Right lobe of liver (tissue), 6 donors: ENCODE measurements around the gene PKM. TPM values are rescaled to one million over a fixed set of nuclear protein-coding genes. Genes with fewer than 3 reads are reported as not detected.

ENCODE experiments used
- ATAC-seq, 4 donors: fragments of 200-7000 bp; cut with Tn5 transposase; one replicate each; pipeline ENCODE4 v1.9.1; 2020; ENCODE audit warnings: mild to moderate bottlenecking in 4 of 4, moderate library complexity in 4 of 4
- DNase-seq, 3 donors: peaks; one replicate each; pipeline ENCODE4 v3.0.0-alpha.2; 2020
- H3K27ac ChIP-seq, 3 donors: fragments of 200-600 bp; one replicate each; pipeline ENCODE4 v1.8.0; 2022
- H3K27me3 ChIP-seq, 2 donors: fragments of 200-600 bp; one replicate each; pipeline ENCODE4 v1.8.0; 2022
- H3K36me3 ChIP-seq, 4 donors: fragments of 200-600 bp; sonication (generic) in 1 of 4; one replicate each; pipeline versions ENCODE4 v1.5.1 to v1.8.0; 2017 to 2022; ENCODE audit warnings: control low read depth in 1 of 4
- H3K4me1 ChIP-seq, 4 donors: fragments of 200-600 bp; sonication (generic) in 1 of 4; one replicate each; pipeline versions ENCODE4 v1.5.1 to v1.8.0; 2017 to 2022; ENCODE audit warnings: control low read depth in 1 of 4
- H3K4me3 ChIP-seq, 3 donors: fragments of 200-600 bp; one replicate each; pipeline ENCODE4 v1.8.0; 2022
- H3K9me3 ChIP-seq, 4 donors: fragments of 200-600 bp; sonication (generic) in 1 of 4; one replicate each; pipeline versions ENCODE4 v1.5.1 to v1.8.0; 2017 to 2022; ENCODE audit warnings: control low read depth in 1 of 4
- POLR2A ChIP-seq: fragments of 450-650 bp; IDR thresholded peaks from one replicate; pipeline ENCODE4 v1.6.1; 2017; ENCODE audit warnings: antibody characterized with exemption, mild to moderate bottlenecking
- WGBS: methylation state at CpG from one replicate; pipeline ENCODE4 v1.1.6; 2018; ENCODE audit warnings: low coverage, low lambda C conversion rate; ENCODE audit not compliant: insufficient coverage; ENCODE audit errors: missing lambda C conversion rate; 5-methylcytosine and 5-hydroxymethylcytosine counted together
- intact Hi-C, 2 donors: fragments of 100-400 bp; cut with DNase I; formaldehyde crosslinking; loops; one replicate each; pipeline versions ENCODE4 v1.11.2 to v1.14.1; 2022
- total RNA-seq, 6 experiments: library from RNA; depleted of rRNA in 2 of 6; stranded (reverse); fragments of >200 nt in 2 of 6; fragmentation: NEBNext Ultra II Directional in 3 of 6; extraction: Animal tissue kit (Norgen Biotek cat#: 25700) in 3 of 6; gene quantifications; one replicate each; pipeline versions ENCODE4 v1.1.0 to v1.2.4, GENCODE V29; 2016 to 2023
- TF ChIP-seq, protein P1 (sequence below), 4 donors: fragments of 200-600 bp in 3 of 4; fragments of 450-650 bp in 1 of 4; IDR thresholded peaks; one replicate each; pipeline versions ENCODE4 v1.5.1 to v1.8.0; 2016 to 2022; ENCODE audit warnings: antibody characterized with exemption in 4 of 4, mild to moderate bottlenecking in 2 of 4
- donor health status: DM: no; HTN: yes; CAD: no.
- donor health status: DM: no; HTN: no; CAD: no.
- donor health status: DM: no; HTN: no; CAD: no.
- donor health status: DM: no; HTN: yes; CAD: no.
- donor health status: DM: no; HTN: yes; CAD: no.

PKM gene
- total RNA-seq, 6 experiments from 2014 or later = 18.4 to 106 (median 27.2) TPM

DNA sequence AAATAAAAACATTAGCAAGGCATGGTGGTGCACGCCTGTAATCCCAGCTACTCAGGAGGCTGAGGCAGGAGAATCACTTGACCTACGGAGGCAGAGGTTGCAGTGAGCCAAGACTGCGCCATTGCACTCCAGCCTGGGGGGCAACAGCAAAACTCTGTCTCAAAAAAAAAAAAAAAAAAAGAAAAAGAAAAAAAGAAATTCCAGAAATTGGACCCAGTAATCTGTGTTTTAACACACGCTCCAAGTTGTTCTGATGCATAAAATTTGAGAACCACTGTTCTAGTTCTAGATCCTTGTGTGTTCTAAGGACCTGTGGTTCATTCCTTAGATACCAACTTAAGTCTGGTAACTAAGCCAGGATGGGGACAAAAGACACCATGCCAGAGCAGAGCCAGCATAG, 38.7 kb upstream of the PKM start:
- DNase-seq (no peak), ATAC-seq (no peak)
- intact Hi-C loops = no loop called here
- H3K4me3 ChIP-seq = no peak overlapping the region
- no peaks in the 10 kb centered on the region for H3K27me3 ChIP-seq
- WGBS = 100% methylated on average over 1 of the region's 4 CpGs
- no peaks in the 10 kb centered on the region for H3K9me3 ChIP-seq
- H3K27ac ChIP-seq = no peak overlapping the region
- peaks cover 0 to 21% (median 3%) of the 10 kb centered on the region in 4 donors for H3K36me3 ChIP-seq
- TF ChIP-seq, protein P1, sequence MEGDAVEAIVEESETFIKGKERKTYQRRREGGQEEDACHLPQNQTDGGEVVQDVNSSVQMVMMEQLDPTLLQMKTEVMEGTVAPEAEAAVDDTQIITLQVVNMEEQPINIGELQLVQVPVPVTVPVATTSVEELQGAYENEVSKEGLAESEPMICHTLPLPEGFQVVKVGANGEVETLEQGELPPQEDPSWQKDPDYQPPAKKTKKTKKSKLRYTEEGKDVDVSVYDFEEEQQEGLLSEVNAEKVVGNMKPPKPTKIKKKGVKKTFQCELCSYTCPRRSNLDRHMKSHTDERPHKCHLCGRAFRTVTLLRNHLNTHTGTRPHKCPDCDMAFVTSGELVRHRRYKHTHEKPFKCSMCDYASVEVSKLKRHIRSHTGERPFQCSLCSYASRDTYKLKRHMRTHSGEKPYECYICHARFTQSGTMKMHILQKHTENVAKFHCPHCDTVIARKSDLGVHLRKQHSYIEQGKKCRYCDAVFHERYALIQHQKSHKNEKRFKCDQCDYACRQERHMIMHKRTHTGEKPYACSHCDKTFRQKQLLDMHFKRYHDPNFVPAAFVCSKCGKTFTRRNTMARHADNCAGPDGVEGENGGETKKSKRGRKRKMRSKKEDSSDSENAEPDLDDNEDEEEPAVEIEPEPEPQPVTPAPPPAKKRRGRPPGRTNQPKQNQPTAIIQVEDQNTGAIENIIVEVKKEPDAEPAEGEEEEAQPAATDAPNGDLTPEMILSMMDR (IDR thresholded peaks at IDR 0.05) = no peak
- TF ChIP-seq POLR2A = no peak
- H3K4me1 ChIP-seq = no peaks in the 10 kb centered on the region

DNA sequence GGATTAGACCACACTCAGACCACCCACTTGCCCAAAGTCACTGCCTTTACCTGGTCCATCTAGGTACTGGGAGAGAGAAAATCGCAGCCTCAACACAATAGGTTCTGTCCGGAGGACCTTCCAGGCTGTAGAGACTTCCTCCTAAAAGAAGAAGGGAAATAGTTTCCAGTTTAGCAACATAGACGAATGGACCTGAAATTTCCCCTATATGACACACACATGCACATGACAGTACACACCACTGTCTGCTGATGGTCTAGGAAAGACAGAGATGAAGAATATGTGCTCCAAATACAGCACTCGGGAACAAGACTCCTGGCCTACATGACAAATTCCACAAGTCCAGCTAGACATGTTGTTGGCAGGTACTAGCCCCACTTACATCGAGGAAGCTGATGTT, 34.0 kb upstream of the PKM start:
- peaks cover 0 to 56% (median 18%) of the 10 kb centered on the region in 4 donors for H3K36me3 ChIP-seq
- no peaks in the 10 kb centered on the region for H3K27me3 ChIP-seq
- no peaks in the 10 kb centered on the region for H3K4me1 ChIP-seq
- TF ChIP-seq, protein P1 (IDR thresholded peaks at IDR 0.05) = no peak
- no peak for TF ChIP-seq POLR2A
- intact Hi-C loops = no loop called here
- WGBS = 91% methylated on average over 5 of the region's 5 CpGs
- H3K4me3 ChIP-seq = no peak overlapping the region
- H3K9me3 ChIP-seq = no peaks in the 10 kb centered on the region
- ATAC-seq = no peak
- H3K27ac ChIP-seq = no peak overlapping the region
- no peak for DNase-seq

- Histone ChIP-seq H3K27me3 (no peaks in the 10 kb centered on the region), H3K4me3 (no peak overlapping the region), H3K36me3 (peaks cover 0 to 23% (median 8%) of the 10 kb centered on the region in 4 donors), H3K9me3 (no peaks in the 10 kb centered on the region), H3K27ac (no peak overlapping the region), H3K4me1 (no peaks in the 10 kb centered on the region)
- 91% methylated on average over 9 of the region's 10 CpGs for WGBS
- ATAC-seq (no peak), DNase-seq (no peak)
- intact Hi-C loops = no loop called here
- TF ChIP-seq POLR2A = no peak
- TF ChIP-seq, protein P1 (IDR thresholded peaks at IDR 0.05) = no peak
These were observed 21.8 kb upstream of the PKM start for GRCh38 chr15:72252663-72253299.

- DNase-seq (no peak), ATAC-seq (no peak)
- Histone ChIP-seq H3K9me3 (no peaks in the 10 kb centered on the region), H3K36me3 (peaks cover 0 to 6% (median 2%) of the 10 kb centered on the region in 4 donors), H3K27me3 (no peaks in the 10 kb centered on the region), H3K4me3 (no peak overlapping the region), H3K27ac (no peak overlapping the region), H3K4me1 (no peaks in the 10 kb centered on the region)
- TF ChIP-seq, protein P1 (IDR thresholded peaks at IDR 0.05) = no peak
- TF ChIP-seq POLR2A = no peak
- 63% methylated on average over 3 of the region's 3 CpGs for WGBS
- intact Hi-C loops = no loop called here
These were observed 18.3 kb upstream of the PKM start for GRCh38 chr15:72249142-72249810.
